HCT116 (cell line): ENCODE data around the gene RFLNA. TPM values are rescaled to one million over a fixed set of nuclear protein-coding genes. Genes with fewer than 3 reads are reported as not detected.

ENCODE experiments used
- ATAC-seq: fragments of 200-7000 bp; cut with Tn5 transposase; 2 replicates; pipeline ENCODE4 v1.9.1; 2020; ENCODE audit warnings: mild to moderate bottlenecking, moderate library complexity
- BruUV-seq: library from RNA; stranded (reverse); fragments of 400-500 nt; replicated peaks from 2 replicates; lab custom pipeline; 2021; lab: Mats Ljungman, UMichigan
- CTCF ChIA-PET: fragments of 300-600 bp; sonication (Branson Sonifier 250); formaldehyde crosslinking; loops from one replicate; lab custom pipeline; 2021; ENCODE audit warnings: antibody characterized with exemption; lab: Charles Lee
- POLR2A ChIA-PET: fragments of 300-600, 350-600 bp; sonication (Branson Sonifier 250); formaldehyde crosslinking; loops from one replicate; lab custom pipeline; 2021; ENCODE audit warnings: antibody characterized with exemption; lab: Charles Lee
- RAD21 ChIA-PET, 2 experiments: fragments of 300-600 bp; sonication (Branson Sonifier 250); formaldehyde crosslinking; loops; one replicate each; lab custom pipeline; 2023; ENCODE audit warnings: low total read pairs in 2 of 2; ENCODE audit not compliant: uncharacterized antibody in 2 of 2, unreplicated experiment in 2 of 2, low non-redundant PET in 1 of 2; lab: Charles Lee
- DNase-seq: peaks from one replicate; pipeline ENCODE4 v3.0.0-alpha.2; 2010; ENCODE audit warnings: low read depth, low spot score
- H2AFZ ChIP-seq: fragments of 200-600 bp; shearing (Covaris generic), sonication (generic); 2 replicates; pipeline ENCODE4 v1.6.1; 2017; ENCODE audit warnings: low read depth, mixed run types, mixed read lengths, antibody characterized with exemption, low read length; ENCODE audit not compliant: poor library complexity, severe bottlenecking
- H3K27ac ChIP-seq: 2 replicates; pipeline ENCODE4 v1.5.1; 2012; ENCODE audit warnings: low read depth, low read length
- H3K27me3 ChIP-seq: fragments of 200-600 bp; sonication (generic); 2 replicates; pipeline ENCODE4 v1.6.1; 2016; ENCODE audit warnings: mixed run types, low read length, mixed read lengths; ENCODE audit not compliant: insufficient read depth
- H3K36me3 ChIP-seq, 2 experiments: fragments of 200-500 bp in 1 of 2; fragments of 200-600 bp in 1 of 2; sonication (Bioruptor generic) in 1 of 2; sonication (generic) in 1 of 2; 2 replicates each; pipeline versions ENCODE4 v1.5.1 to v1.6.1; 2014 to 2016; ENCODE audit warnings: low read length in 2 of 2, inconsistent platforms in 1 of 2, mixed read lengths in 1 of 2, mixed run types in 1 of 2; ENCODE audit not compliant: insufficient read depth in 2 of 2, control insufficient read depth in 1 of 2
- H3K4me1 ChIP-seq, 2 experiments: fragments of 200-600 bp in 1 of 2; sonication (generic) in 1 of 2; 2 replicates each; pipeline versions ENCODE4 v1.5.1 to v1.6.1; 2012 to 2017; ENCODE audit warnings: low read length in 2 of 2, inconsistent platforms in 1 of 2, mild to moderate bottlenecking in 1 of 2, mixed read lengths in 1 of 2, mixed run types in 1 of 2, moderate library complexity in 1 of 2; ENCODE audit not compliant: insufficient read depth in 2 of 2, control insufficient read depth in 1 of 2
- H3K4me2 ChIP-seq: fragments of 200-600 bp; sonication (generic); 2 replicates; pipeline ENCODE4 v1.6.1; 2017; ENCODE audit warnings: mixed run types, low read length, mixed read lengths
- H3K4me3 ChIP-seq, 2 experiments: fragments of 200-600 bp in 1 of 2; sonication (generic) in 1 of 2; replicated peaks in 1 of 2; 2 replicates each; pipeline ENCODE4 v1.5.1; 2011 to 2016; ENCODE audit warnings: low read length in 2 of 2, control low read depth in 1 of 2, low read depth in 1 of 2, mild to moderate bottlenecking in 1 of 2, mixed read lengths in 1 of 2, mixed run types in 1 of 2
- H3K79me2 ChIP-seq: fragments of 200-600 bp; sonication (generic); 2 replicates; pipeline ENCODE4 v1.6.1; 2017; ENCODE audit warnings: mild to moderate bottlenecking, mixed run types, low read length, moderate library complexity, mixed read lengths; ENCODE audit not compliant: insufficient read depth
- H3K9ac ChIP-seq: fragments of 200-600 bp; sonication (generic); 2 replicates; pipeline ENCODE4 v1.6.1; 2016; ENCODE audit warnings: low read length, mixed read lengths
- H3K9me2 ChIP-seq: fragments of 200-600 bp; sonication (generic), shearing (Covaris generic); 2 replicates; pipeline ENCODE4 v1.6.1; 2017; ENCODE audit warnings: mixed run types, mild to moderate bottlenecking, moderate library complexity; ENCODE audit not compliant: insufficient read depth
- H3K9me3 ChIP-seq, 2 experiments: fragments of 200-500 bp in 1 of 2; fragments of 200-600 bp in 1 of 2; sonication (Bioruptor generic) in 1 of 2; sonication (generic) in 1 of 2; 2 replicates each; pipeline ENCODE4 v1.6.1; 2014 to 2017; ENCODE audit warnings: low read length in 2 of 2, mixed read lengths in 2 of 2, inconsistent platforms in 1 of 2, low read depth in 1 of 2, mild to moderate bottlenecking in 1 of 2, mixed run types in 1 of 2, moderate library complexity in 1 of 2; ENCODE audit not compliant: control insufficient read depth in 1 of 2, insufficient read depth in 1 of 2
- H4K20me1 ChIP-seq: fragments of 200-600 bp; sonication (generic), shearing (Covaris generic); 2 replicates; pipeline ENCODE4 v1.6.1; 2017; ENCODE audit warnings: mixed run types, mild to moderate bottlenecking, moderate library complexity; ENCODE audit not compliant: insufficient read depth
- CBX3 ChIP-seq: IDR thresholded peaks from 2 replicates; pipeline ENCODE4 v1.6.1; 2012; ENCODE audit warnings: low read depth
- CEBPB ChIP-seq: IDR thresholded peaks from 2 replicates; pipeline ENCODE4 v1.6.1; 2012; ENCODE audit warnings: low read depth
- EZH2 ChIP-seq: fragments of 200-600 bp; sonication (generic); IDR thresholded peaks from 2 replicates; pipeline ENCODE4 v1.6.1; 2017; ENCODE audit warnings: antibody characterized with exemption, mixed run types
- EZH2phosphoT487 ChIP-seq: fragments of 200-600 bp; IDR thresholded peaks from 2 replicates; pipeline ENCODE4 v1.6.1; 2018; ENCODE audit warnings: antibody characterized with exemption, borderline replicate concordance
- POLR2A ChIP-seq: IDR thresholded peaks from 2 replicates; pipeline ENCODE4 v1.7.0; 2011; ENCODE audit warnings: borderline replicate concordance; ENCODE audit not compliant: insufficient read depth, insufficient read length; ENCODE audit errors: extremely low read depth
- RAD21 ChIP-seq: IDR thresholded peaks from 2 replicates; pipeline ENCODE4 v1.6.1; 2012; ENCODE audit warnings: low read depth, mild to moderate bottlenecking
- SIN3A ChIP-seq: IDR thresholded peaks from 2 replicates; pipeline ENCODE4 v1.6.1; 2012; ENCODE audit warnings: low read depth
- SP1 ChIP-seq: IDR thresholded peaks from 2 replicates; pipeline ENCODE4 v1.6.1; 2012; ENCODE audit warnings: low read depth
- SRF ChIP-seq: IDR thresholded peaks from 2 replicates; pipeline ENCODE4 v1.6.1; 2012; ENCODE audit warnings: low read depth
- TCF7L2 ChIP-seq: IDR thresholded peaks from 2 replicates; pipeline ENCODE4 v1.7.0; 2011; ENCODE audit warnings: borderline replicate concordance, inconsistent platforms; ENCODE audit not compliant: insufficient read depth, insufficient read length; ENCODE audit errors: extremely low read depth
- YY1 ChIP-seq: IDR thresholded peaks from 2 replicates; pipeline ENCODE4 v1.6.1; 2011; ENCODE audit warnings: low read length, low read depth, moderate library complexity, mild to moderate bottlenecking; ENCODE audit not compliant: insufficient replicate concordance; ENCODE audit errors: extremely low read depth
- ZFX ChIP-seq: fragments of 450-650 bp; IDR thresholded peaks from 2 replicates; pipeline ENCODE4 v1.6.1; 2017
- ZNF274 ChIP-seq: fragments of 200-500 bp; sonication (Bioruptor generic); IDR thresholded peaks from 2 replicates; pipeline ENCODE4 v1.6.1; 2014; ENCODE audit warnings: mild to moderate bottlenecking, low read depth, low read length, inconsistent platforms
- intact Hi-C: fragments of 100-400 bp; cut with micrococcal nuclease; formaldehyde crosslinking; loops from 2 replicates; pipeline ENCODE4 v1.10.0; 2022
- total RNA-seq: library from RNA; stranded (reverse); gene quantifications from one replicate; pipeline ENCODE4 v1.2.1, GENCODE V29; 2021; ENCODE audit not compliant: unreplicated experiment
- TF ChIP-seq, protein P1 (sequence below): IDR thresholded peaks from 2 replicates; pipeline ENCODE4 v1.6.1; 2012
- TF ChIP-seq, protein P2 (sequence below): IDR thresholded peaks from 2 replicates; pipeline ENCODE4 v1.6.1; 2011; ENCODE audit warnings: mild to moderate bottlenecking, low read length, moderate library complexity; ENCODE audit not compliant: insufficient replicate concordance; ENCODE audit errors: extremely low read depth
- TF ChIP-seq, protein P3 (sequence below): IDR thresholded peaks from 2 replicates; pipeline ENCODE4 v1.6.1; 2012

RFLNA gene
- total RNA-seq, 1 experiment from 2014 or later: not detected

DNA sequence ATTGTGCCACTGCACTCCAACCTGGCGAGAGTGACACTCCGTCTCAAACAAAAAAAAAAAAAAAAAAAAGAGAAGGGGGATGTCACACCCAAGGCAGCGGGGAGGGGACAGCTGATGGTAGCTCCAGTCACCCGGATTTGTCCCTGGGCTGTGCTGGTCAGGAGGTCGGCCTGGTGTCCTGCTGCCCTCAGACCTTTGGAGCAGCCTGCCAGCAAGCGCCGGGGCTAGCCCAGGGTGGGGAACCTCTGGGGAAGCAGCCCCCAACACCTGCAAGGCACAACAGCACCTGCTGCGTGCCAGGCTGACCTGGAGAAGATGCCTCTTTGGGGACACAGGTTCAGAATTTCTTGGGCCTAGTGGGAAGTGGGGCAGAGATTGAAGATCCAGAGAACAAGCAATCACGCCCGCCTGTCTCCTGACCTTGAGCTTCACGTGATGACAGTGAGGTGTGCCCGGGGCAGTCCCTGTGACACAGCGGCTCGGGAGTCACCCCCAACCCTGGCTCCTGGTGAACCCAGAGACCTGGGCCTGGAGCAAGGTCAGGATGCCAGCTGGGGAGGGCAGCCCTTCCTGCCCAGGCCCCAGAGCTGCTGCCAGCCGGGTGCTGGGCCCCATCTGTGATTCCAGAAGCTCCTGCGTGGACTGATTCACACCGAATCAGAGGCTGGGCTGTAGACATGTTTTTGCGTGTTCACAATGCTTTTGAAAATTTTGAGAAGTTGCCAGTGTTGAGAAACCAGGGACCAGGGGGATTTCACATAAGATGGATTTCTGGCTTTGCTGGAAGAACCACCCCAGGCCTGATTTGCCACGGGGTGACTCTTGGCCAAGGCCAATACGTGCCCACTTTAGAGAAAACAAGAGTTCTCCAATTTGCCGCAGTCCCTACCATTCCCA, 66.4 kb downstream of the RFLNA start:
- ChIA-PET CTCF (no interaction called here), POLR2A (no interaction called here), RAD21 (no interaction called here)
- Histone ChIP-seq H3K4me2 (no peak overlapping the region), H3K9ac (no peak overlapping the region), H3K9me3 (no peaks in the 10 kb centered on the region), H3K4me3 (no peak overlapping the region), H3K9me2 (no peaks in the 10 kb centered on the region), H3K79me2 (no peaks in the 10 kb centered on the region; the same call in 1 of the 2 replicates), H3K27ac (no peak overlapping the region), H3K27me3 (no peaks in the 10 kb centered on the region), H2AFZ (no peak overlapping the region), H3K36me3 (peaks cover 5 to 14% of the 10 kb centered on the region in 2 experiments; a peak in 3 of 4 replicates), H3K4me1 (no peaks in the 10 kb centered on the region), H4K20me1 (no peaks in the 10 kb centered on the region)
- TF ChIP-seq, protein P1, sequence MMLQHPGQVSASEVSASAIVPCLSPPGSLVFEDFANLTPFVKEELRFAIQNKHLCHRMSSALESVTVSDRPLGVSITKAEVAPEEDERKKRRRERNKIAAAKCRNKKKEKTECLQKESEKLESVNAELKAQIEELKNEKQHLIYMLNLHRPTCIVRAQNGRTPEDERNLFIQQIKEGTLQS: no peak
- DNase-seq (no peak), ATAC-seq (no peak)
- no TSS peak for BruUV-seq
- intact Hi-C loops: no loop called here

DNA sequence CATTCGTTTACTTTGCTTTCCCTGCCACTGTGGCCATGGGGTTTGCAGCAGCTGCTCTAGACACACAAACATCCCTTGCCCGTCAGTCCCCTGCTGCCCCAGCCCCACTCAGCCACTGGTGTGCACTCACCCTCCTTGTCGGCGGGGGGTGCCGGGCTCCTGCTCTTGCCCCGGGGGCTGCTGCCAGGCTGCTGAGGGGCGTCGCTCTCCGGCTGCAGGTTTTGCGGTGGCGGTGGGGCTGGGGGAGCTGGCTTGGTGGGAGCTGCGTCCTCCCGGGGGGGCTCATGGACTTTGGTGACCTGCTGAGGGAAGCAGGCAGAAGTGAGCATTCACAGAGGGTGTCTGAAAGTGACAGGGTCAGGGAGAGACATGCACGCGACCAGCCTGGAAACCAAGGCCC, 67.1 kb downstream of the RFLNA start:
- no peak overlapping the region for H3K27ac ChIP-seq
- H3K36me3 ChIP-seq: peaks cover 5 to 14% of the 10 kb centered on the region in 2 experiments; a peak in 3 of 4 replicates
- ChIA-PET CTCF (no interaction called here), POLR2A (no interaction called here), RAD21 (no interaction called here)
- H2AFZ ChIP-seq: no peak overlapping the region
- DNase-seq (no peak), ATAC-seq (no peak)
- no peaks in the 10 kb centered on the region for H4K20me1 ChIP-seq
- no peaks in the 10 kb centered on the region; the same call in 1 of the 2 replicates for H3K79me2 ChIP-seq
- H3K4me2 ChIP-seq: no peak overlapping the region
- no peak overlapping the region for H3K9ac ChIP-seq
- H3K4me3 ChIP-seq: no peak overlapping the region
- no peaks in the 10 kb centered on the region for H3K27me3 ChIP-seq
- intact Hi-C loops: no loop called here
- H3K4me1 ChIP-seq: no peaks in the 10 kb centered on the region
- H3K9me2 ChIP-seq: no peaks in the 10 kb centered on the region
- no TSS peak for BruUV-seq
- H3K9me3 ChIP-seq: no peaks in the 10 kb centered on the region
- TF ChIP-seq, protein P2, sequence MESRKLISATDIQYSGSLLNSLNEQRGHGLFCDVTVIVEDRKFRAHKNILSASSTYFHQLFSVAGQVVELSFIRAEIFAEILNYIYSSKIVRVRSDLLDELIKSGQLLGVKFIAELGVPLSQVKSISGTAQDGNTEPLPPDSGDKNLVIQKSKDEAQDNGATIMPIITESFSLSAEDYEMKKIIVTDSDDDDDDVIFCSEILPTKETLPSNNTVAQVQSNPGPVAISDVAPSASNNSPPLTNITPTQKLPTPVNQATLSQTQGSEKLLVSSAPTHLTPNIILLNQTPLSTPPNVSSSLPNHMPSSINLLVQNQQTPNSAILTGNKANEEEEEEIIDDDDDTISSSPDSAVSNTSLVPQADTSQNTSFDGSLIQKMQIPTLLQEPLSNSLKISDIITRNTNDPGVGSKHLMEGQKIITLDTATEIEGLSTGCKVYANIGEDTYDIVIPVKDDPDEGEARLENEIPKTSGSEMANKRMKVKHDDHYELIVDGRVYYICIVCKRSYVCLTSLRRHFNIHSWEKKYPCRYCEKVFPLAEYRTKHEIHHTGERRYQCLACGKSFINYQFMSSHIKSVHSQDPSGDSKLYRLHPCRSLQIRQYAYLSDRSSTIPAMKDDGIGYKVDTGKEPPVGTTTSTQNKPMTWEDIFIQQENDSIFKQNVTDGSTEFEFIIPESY: no peak
- TF ChIP-seq ZNF274 (no peak), CBX3 (no peak), YY1 (no peak), SP1 (no peak), RAD21 (no peak), ZFX (no peak), EZH2phosphoT487 (no peak), SRF (no peak), SIN3A (no peak), TCF7L2 (no peak), CEBPB (no peak), EZH2 (no peak), POLR2A (no peak)
- TF ChIP-seq, protein P3, sequence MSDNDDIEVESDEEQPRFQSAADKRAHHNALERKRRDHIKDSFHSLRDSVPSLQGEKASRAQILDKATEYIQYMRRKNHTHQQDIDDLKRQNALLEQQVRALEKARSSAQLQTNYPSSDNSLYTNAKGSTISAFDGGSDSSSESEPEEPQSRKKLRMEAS: no peak
